Measurements from ENCODE around the gene ADGRE1. TPM values are rescaled to one million over a fixed set of nuclear protein-coding genes. Genes with fewer than 3 reads are reported as not detected.

Gene ADGRE1
- total RNA-seq, 2 experiments from 2014 or later, result 0.46 TPM; not detected in 1

DNA sequence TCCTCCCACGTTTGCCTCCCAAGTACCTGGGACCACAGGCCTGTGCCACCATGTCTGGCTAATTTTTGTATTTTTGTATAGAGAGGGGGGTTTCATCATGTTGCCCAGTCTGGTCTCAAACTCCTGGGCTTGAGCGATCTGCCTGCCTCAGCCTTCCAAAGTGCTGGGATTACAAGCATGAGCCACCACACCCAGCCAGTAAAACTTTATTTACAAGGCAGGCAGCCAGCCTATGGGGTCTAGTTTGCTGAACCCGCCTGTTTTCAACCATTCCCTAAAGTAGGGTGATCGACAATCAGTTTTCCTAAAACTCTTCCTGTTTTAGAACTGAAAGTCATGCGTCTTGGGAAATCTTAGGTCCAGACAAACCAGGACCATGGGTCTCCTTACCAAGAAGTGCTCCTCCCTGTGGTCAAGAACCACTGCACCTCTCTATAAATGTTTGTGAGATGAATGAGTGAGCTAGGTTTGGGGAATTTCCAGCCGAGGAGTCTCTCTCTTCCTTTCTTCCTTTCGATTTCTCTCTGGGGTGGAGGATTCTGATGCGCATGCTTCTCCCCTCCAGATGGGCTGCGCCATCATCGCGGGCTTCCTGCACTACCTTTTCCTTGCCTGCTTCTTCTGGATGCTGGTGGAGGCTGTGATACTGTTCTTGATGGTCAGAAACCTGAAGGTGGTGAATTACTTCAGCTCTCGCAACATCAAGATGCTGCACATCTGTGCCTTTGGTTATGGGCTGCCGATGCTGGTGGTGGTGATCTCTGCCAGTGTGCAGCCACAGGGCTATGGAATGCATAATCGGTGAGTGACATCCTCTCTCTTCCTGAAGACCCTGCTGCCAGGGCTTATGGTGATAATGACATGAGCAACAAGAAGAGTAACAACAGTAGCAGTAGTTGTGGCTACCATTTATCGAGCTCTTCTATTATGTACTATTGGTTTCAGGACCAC, 38.7 kb downstream of the ADGRE1 start:
- H4K20me1 ChIP-seq (ENCODE audit: insufficient read depth, low read length), result no peaks in the 10 kb centered on the region
- DNase-seq (ENCODE audit: low spot score), result no peak
- H3K9me2 ChIP-seq (ENCODE audit: insufficient read depth, low read length), result no peaks in the 10 kb centered on the region
- POLR2A ChIA-PET, result no interaction called here
- TF ChIP-seq EZH2phosphoT487 (IDR thresholded peaks at IDR 0.05; ENCODE audit: borderline replicate concordance, low read depth, low read length), result no peak
- TF ChIP-seq, protein P1, sequence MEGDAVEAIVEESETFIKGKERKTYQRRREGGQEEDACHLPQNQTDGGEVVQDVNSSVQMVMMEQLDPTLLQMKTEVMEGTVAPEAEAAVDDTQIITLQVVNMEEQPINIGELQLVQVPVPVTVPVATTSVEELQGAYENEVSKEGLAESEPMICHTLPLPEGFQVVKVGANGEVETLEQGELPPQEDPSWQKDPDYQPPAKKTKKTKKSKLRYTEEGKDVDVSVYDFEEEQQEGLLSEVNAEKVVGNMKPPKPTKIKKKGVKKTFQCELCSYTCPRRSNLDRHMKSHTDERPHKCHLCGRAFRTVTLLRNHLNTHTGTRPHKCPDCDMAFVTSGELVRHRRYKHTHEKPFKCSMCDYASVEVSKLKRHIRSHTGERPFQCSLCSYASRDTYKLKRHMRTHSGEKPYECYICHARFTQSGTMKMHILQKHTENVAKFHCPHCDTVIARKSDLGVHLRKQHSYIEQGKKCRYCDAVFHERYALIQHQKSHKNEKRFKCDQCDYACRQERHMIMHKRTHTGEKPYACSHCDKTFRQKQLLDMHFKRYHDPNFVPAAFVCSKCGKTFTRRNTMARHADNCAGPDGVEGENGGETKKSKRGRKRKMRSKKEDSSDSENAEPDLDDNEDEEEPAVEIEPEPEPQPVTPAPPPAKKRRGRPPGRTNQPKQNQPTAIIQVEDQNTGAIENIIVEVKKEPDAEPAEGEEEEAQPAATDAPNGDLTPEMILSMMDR (conservative IDR thresholded peaks at IDR 0.05; ENCODE audit: low read length), result no peak
- H3K79me2 ChIP-seq (ENCODE audit: insufficient read depth, low read depth, low read length), result no peaks in the 10 kb centered on the region
- CTCF ChIA-PET (ENCODE audit: unreplicated experiment), result no interaction called here
- no peaks in the 10 kb centered on the region for H3K9me3 ChIP-seq (ENCODE audit: low read length)
- BruUV-seq (replicated peaks), result no TSS peak
- no peak overlapping the region for H3K4me2 ChIP-seq (ENCODE audit: low read length)
- H3K4me1 ChIP-seq (ENCODE audit: insufficient read depth, low read length, poor library complexity, severe bottlenecking), result no peaks in the 10 kb centered on the region
- H3K4me3 ChIP-seq (ENCODE audit: low read depth, low read length, poor library complexity, severe bottlenecking), result no peak overlapping the region
- no peaks in the 10 kb centered on the region for H3K36me3 ChIP-seq (ENCODE audit: insufficient read depth, low read length)
- no peak overlapping the region for H3K27ac ChIP-seq (ENCODE audit: low read depth, low read length, poor library complexity, severe bottlenecking)
- no peak overlapping the region for H2AFZ ChIP-seq (ENCODE audit: low read length)
- intact Hi-C loops (cut with micrococcal nuclease; ENCODE audit: unreplicated experiment), result no loop called here

DNA sequence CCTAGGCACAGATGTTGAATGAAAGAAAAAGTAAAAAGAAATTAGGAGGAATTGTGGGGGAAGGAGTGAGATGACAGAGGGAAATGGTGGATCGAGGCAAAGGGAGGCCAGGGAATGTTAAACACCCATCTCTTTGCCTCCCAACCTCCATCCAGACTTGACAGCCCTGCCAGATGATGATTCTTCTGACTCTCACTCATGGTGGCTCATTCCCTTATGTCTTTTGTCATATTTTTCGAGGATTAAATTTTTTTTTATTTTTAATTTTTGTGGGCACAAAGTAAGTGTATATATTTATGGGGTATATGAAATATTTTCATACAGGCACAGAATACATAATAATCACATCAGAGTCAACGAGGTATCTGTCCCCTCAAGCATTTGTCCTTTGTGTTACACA, 42.8 kb downstream of the ADGRE1 start:
- Histone ChIP-seq H3K9me3 (ENCODE audit: low read length) (no peaks in the 10 kb centered on the region), H3K36me3 (ENCODE audit: insufficient read depth, low read length) (no peaks in the 10 kb centered on the region), H3K79me2 (ENCODE audit: insufficient read depth, low read depth, low read length) (no peaks in the 10 kb centered on the region), H2AFZ (ENCODE audit: low read length) (no peak overlapping the region), H3K4me2 (ENCODE audit: low read length) (no peak overlapping the region), H3K4me1 (ENCODE audit: insufficient read depth, low read length, poor library complexity, severe bottlenecking) (no peaks in the 10 kb centered on the region), H3K27ac (ENCODE audit: low read depth, low read length, poor library complexity, severe bottlenecking) (no peak overlapping the region), H3K4me3 (ENCODE audit: low read depth, low read length, poor library complexity, severe bottlenecking) (no peak overlapping the region), H4K20me1 (ENCODE audit: insufficient read depth, low read length) (no peaks in the 10 kb centered on the region), H3K9me2 (ENCODE audit: insufficient read depth, low read length) (no peaks in the 10 kb centered on the region)
- ChIA-PET POLR2A (no interaction called here), CTCF (ENCODE audit: unreplicated experiment) (no interaction called here)
- TF ChIP-seq EZH2phosphoT487 (IDR thresholded peaks at IDR 0.05; ENCODE audit: borderline replicate concordance, low read depth, low read length), result no peak
- TF ChIP-seq, protein P1 (conservative IDR thresholded peaks at IDR 0.05; ENCODE audit: low read length), result no peak
- intact Hi-C loops (cut with micrococcal nuclease; ENCODE audit: unreplicated experiment), result no loop called here
- BruUV-seq (replicated peaks), result no TSS peak
- DNase-seq (ENCODE audit: low spot score), result no peak

DNA sequence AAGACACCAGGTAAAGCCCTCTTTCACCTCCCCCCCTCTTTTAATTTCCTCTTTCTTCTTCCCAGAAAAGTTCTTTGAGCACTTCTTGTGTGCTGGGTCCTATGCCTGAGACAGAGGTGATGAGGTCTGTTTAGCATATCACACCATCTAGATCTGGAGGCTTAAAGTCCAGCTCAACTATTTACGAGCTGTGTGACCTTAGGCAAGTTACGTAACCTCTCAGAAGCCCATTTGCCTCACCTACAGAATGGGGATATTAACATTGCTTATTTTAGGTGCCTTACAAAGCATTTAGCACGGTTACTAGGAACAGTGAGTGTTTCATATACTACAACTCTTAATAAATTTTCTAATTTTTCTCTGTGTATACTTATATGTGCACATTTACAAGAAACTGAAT, 47.7 kb downstream of the ADGRE1 start:
- Histone ChIP-seq H2AFZ (ENCODE audit: low read length) (no peak overlapping the region), H3K4me2 (ENCODE audit: low read length) (no peak overlapping the region), H3K36me3 (ENCODE audit: insufficient read depth, low read length) (no peaks in the 10 kb centered on the region), H3K9me2 (ENCODE audit: insufficient read depth, low read length) (no peaks in the 10 kb centered on the region), H3K79me2 (ENCODE audit: insufficient read depth, low read depth, low read length) (no peaks in the 10 kb centered on the region), H3K4me3 (ENCODE audit: low read depth, low read length, poor library complexity, severe bottlenecking) (no peak overlapping the region), H3K27ac (ENCODE audit: low read depth, low read length, poor library complexity, severe bottlenecking) (no peak overlapping the region), H3K4me1 (ENCODE audit: insufficient read depth, low read length, poor library complexity, severe bottlenecking) (no peaks in the 10 kb centered on the region), H3K9me3 (ENCODE audit: low read length) (0 out of 2 replicates have a peak, but pooled peaks cover 3% of the 10 kb centered on the region), H4K20me1 (ENCODE audit: insufficient read depth, low read length) (no peaks in the 10 kb centered on the region)
- no peak for DNase-seq (ENCODE audit: low spot score)
- BruUV-seq (replicated peaks), result no TSS peak
- CTCF ChIA-PET (ENCODE audit: unreplicated experiment), result no interaction called here
- POLR2A ChIA-PET, result no interaction called here
- TF ChIP-seq, protein P1 (conservative IDR thresholded peaks at IDR 0.05; ENCODE audit: low read length), result no peak
- no peak for TF ChIP-seq EZH2phosphoT487 (IDR thresholded peaks at IDR 0.05; ENCODE audit: borderline replicate concordance, low read depth, low read length)
- intact Hi-C loops (cut with micrococcal nuclease; ENCODE audit: unreplicated experiment), result no loop called here

All from OCI-LY7 (cell line).